Glutamatergic neuron (in vitro differentiated cells): Measurements from ENCODE around the gene ARID1B. TPM values are rescaled to one million over a fixed set of nuclear protein-coding genes. Genes with fewer than 3 reads are reported as not detected.

Experiments used
- DNase-seq: peaks from one replicate; pipeline ENCODE4 v3.0.0; 2022
- H3K27ac Mint-ChIP-seq: one replicate; pipeline ENCODE4 v1.8.0; 2020; ENCODE audit warnings: mild to moderate bottlenecking, mixed read lengths, inconsistent platforms; ENCODE audit not compliant: unreplicated experiment
- H3K27me3 Mint-ChIP-seq: one replicate; pipeline ENCODE4 v1.8.0; 2020; ENCODE audit warnings: mild to moderate bottlenecking, moderate library complexity, mixed read lengths, inconsistent platforms; ENCODE audit not compliant: unreplicated experiment
- H3K36me3 Mint-ChIP-seq: one replicate; pipeline ENCODE4 v1.8.0; 2020; ENCODE audit warnings: mild to moderate bottlenecking, mixed read lengths, inconsistent platforms; ENCODE audit not compliant: unreplicated experiment
- H3K4me1 Mint-ChIP-seq: one replicate; pipeline ENCODE4 v1.8.0; 2020; ENCODE audit warnings: mild to moderate bottlenecking, low read depth, mixed read lengths, inconsistent platforms; ENCODE audit not compliant: unreplicated experiment
- H3K4me3 Mint-ChIP-seq: one replicate; pipeline ENCODE4 v1.8.0; 2020; ENCODE audit warnings: mild to moderate bottlenecking, mixed read lengths, inconsistent platforms; ENCODE audit not compliant: unreplicated experiment
- H3K9me3 Mint-ChIP-seq: one replicate; pipeline ENCODE4 v1.8.0; 2020; ENCODE audit warnings: mild to moderate bottlenecking, moderate library complexity, mixed read lengths, inconsistent platforms; ENCODE audit not compliant: unreplicated experiment
- CTCF ChIP-seq: fragments of 200-600 bp; sonication (generic); IDR thresholded peaks from one replicate; pipeline ENCODE4 v1.5.0; 2021; ENCODE audit not compliant: partially characterized antibody, unreplicated experiment
- total RNA-seq: library from RNA; stranded (reverse); fragmentation: NEBNext Ultra II Directional; extraction: Animal tissue kit (Norgen Biotek cat#: 25700); gene quantifications from one replicate; pipeline ENCODE4 v1.2.1, GENCODE V29; 2021; ENCODE audit not compliant: unreplicated experiment

ARID1B gene
- total RNA-seq, 1 donor from 2014 or later: 202 TPM

GRCh38 chr6:156928126-156928525, 150.9 kb downstream of the ARID1B start:
- Mint-ChIP-seq H3K36me3 (no peaks in the 10 kb centered on the region), H3K27ac (peak overlapping the region; percentile 35), H3K9me3 (no peaks in the 10 kb centered on the region), H3K4me1 (peaks cover 21% of the 10 kb centered on the region), H3K27me3 (peaks cover 11% of the 10 kb centered on the region), H3K4me3 (no peak overlapping the region)
- TF ChIP-seq CTCF: no peak
- no peak for DNase-seq

GRCh38 chr6:156928972-156929371, 151.8 kb downstream of the ARID1B start:
- no peak for DNase-seq
- H3K9me3 Mint-ChIP-seq: no peaks in the 10 kb centered on the region
- H3K27ac Mint-ChIP-seq: no peak overlapping the region
- TF ChIP-seq CTCF: no peak
- peaks cover 26% of the 10 kb centered on the region for H3K4me1 Mint-ChIP-seq
- H3K27me3 Mint-ChIP-seq: peaks cover 11% of the 10 kb centered on the region
- no peaks in the 10 kb centered on the region for H3K36me3 Mint-ChIP-seq
- no peak overlapping the region for H3K4me3 Mint-ChIP-seq

- Mint-ChIP-seq H3K27ac (no peak overlapping the region), H3K36me3 (no peaks in the 10 kb centered on the region), H3K9me3 (peaks cover 3% of the 10 kb centered on the region), H3K4me1 (peaks cover 17% of the 10 kb centered on the region), H3K4me3 (no peak overlapping the region), H3K27me3 (peaks cover 9% of the 10 kb centered on the region)
- DNase-seq: no peak
- TF ChIP-seq CTCF: no peak
Measured at GRCh38 chr6:156931283-156931682, 154.1 kb downstream of the ARID1B start.

- H3K27ac Mint-ChIP-seq: peak overlapping the region; percentile 7
- no peaks in the 10 kb centered on the region for H3K36me3 Mint-ChIP-seq
- no peak for DNase-seq
- no peak for TF ChIP-seq CTCF
- peaks cover 21% of the 10 kb centered on the region for H3K4me1 Mint-ChIP-seq
- peaks cover 3% of the 10 kb centered on the region for H3K9me3 Mint-ChIP-seq
- peaks cover 5% of the 10 kb centered on the region for H3K27me3 Mint-ChIP-seq
- no peak overlapping the region for H3K4me3 Mint-ChIP-seq
Measured at GRCh38 chr6:156933201-156934068, 156.3 kb downstream of the ARID1B start.

GRCh38 chr6:156934069-156934460, 156.9 kb downstream of the ARID1B start:
- peaks cover 3% of the 10 kb centered on the region for H3K9me3 Mint-ChIP-seq
- peaks cover 21% of the 10 kb centered on the region for H3K4me1 Mint-ChIP-seq
- H3K27ac Mint-ChIP-seq: no peak overlapping the region
- no peak for TF ChIP-seq CTCF
- DNase-seq: no peak
- peaks cover 5% of the 10 kb centered on the region for H3K27me3 Mint-ChIP-seq
- H3K4me3 Mint-ChIP-seq: no peak overlapping the region
- no peaks in the 10 kb centered on the region for H3K36me3 Mint-ChIP-seq
